Colonic mucosa (tissue), 4 donors: ENCODE measurements around the gene TOLLIP. TPM values are rescaled to one million over a fixed set of nuclear protein-coding genes. Genes with fewer than 3 reads are reported as not detected.

ENCODE experiments used
- DNase-seq: peaks from one replicate; pipeline ENCODE4 v3.0.0-alpha.2; 2020
- H3K27ac ChIP-seq: fragments of 200-600 bp; one replicate; pipeline ENCODE4 v1.8.0; 2021
- H3K27me3 ChIP-seq: fragments of 200-600 bp; one replicate; pipeline ENCODE4 v1.8.0; 2021
- H3K36me3 ChIP-seq: fragments of 200-600 bp; one replicate; pipeline ENCODE4 v1.8.0; 2021
- H3K4me1 ChIP-seq: fragments of 200-600 bp; one replicate; pipeline ENCODE4 v1.8.0; 2021; ENCODE audit warnings: mild to moderate bottlenecking
- H3K4me3 ChIP-seq: fragments of 200-600 bp; one replicate; pipeline ENCODE4 v1.8.0; 2021
- H3K9ac ChIP-seq, 2 donors: one replicate each; pipeline ENCODE4 v1.7.0; 2013; ENCODE audit warnings: control low read depth in 2 of 2, low read depth in 2 of 2, low read length in 2 of 2
- H3K9me3 ChIP-seq: fragments of 200-600 bp; one replicate; pipeline ENCODE4 v1.8.0; 2021
- CTCF ChIP-seq: fragments of 200-600 bp; IDR thresholded peaks from one replicate; pipeline ENCODE4 v1.8.0; 2022; ENCODE audit warnings: antibody characterized with exemption, mild to moderate bottlenecking
- intact Hi-C: fragments of 100-400 bp; cut with DNase I; formaldehyde crosslinking; loops from one replicate; pipeline ENCODE4 v1.14.1; 2022
- total RNA-seq, 2 donors: library from RNA; stranded (reverse); fragmentation: NEBNext Ultra II Directional in 1 of 2; extraction: Animal tissue kit (Norgen Biotek cat#: 25700) in 1 of 2; gene quantifications; one replicate each; pipeline ENCODE4 v1.2.1, GENCODE V29; 2021
- donor health status: healthy.
- donor health status: DM: no; HTN: no; CAD: no.
- donor health status: DM: no; HTN: no; CAD: no.

TOLLIP gene
- total RNA-seq, 2 donors from 2014 or later, result 49.8 to 59.7 TPM

GRCh38 chr11:1340111-1340510, 30.7 kb upstream of the TOLLIP start:
- H3K9ac ChIP-seq, result no peak overlapping the region
- no peak overlapping the region for H3K4me3 ChIP-seq
- H3K4me1 ChIP-seq, result peaks cover 10% of the 10 kb centered on the region
- intact Hi-C loops, result no loop called here
- no peaks in the 10 kb centered on the region for H3K9me3 ChIP-seq
- peak; percentile 9 for DNase-seq
- no peak overlapping the region for H3K27ac ChIP-seq
- H3K36me3 ChIP-seq, result no peaks in the 10 kb centered on the region
- no peak for TF ChIP-seq CTCF
- H3K27me3 ChIP-seq, result no peaks in the 10 kb centered on the region

- H3K4me3 ChIP-seq, result no peak overlapping the region
- no peaks in the 10 kb centered on the region for H3K9me3 ChIP-seq
- intact Hi-C loops, result no loop called here
- no peaks in the 10 kb centered on the region for H3K27me3 ChIP-seq
- H3K27ac ChIP-seq, result no peak overlapping the region
- H3K9ac ChIP-seq, result no peak overlapping the region
- peaks cover 12% of the 10 kb centered on the region for H3K4me1 ChIP-seq
- H3K36me3 ChIP-seq, result no peaks in the 10 kb centered on the region
- no peak for DNase-seq
- no peak for TF ChIP-seq CTCF
Measured at GRCh38 chr11:1339066-1339675, 29.7 kb upstream of the TOLLIP start.

- peaks cover 12% of the 10 kb centered on the region for H3K4me1 ChIP-seq
- no peak overlapping the region for H3K4me3 ChIP-seq
- H3K9ac ChIP-seq, result no peak overlapping the region
- H3K36me3 ChIP-seq, result no peaks in the 10 kb centered on the region
- no peak overlapping the region for H3K27ac ChIP-seq
- DNase-seq, result peak; percentile 18
- H3K27me3 ChIP-seq, result no peaks in the 10 kb centered on the region
- intact Hi-C loops, result no loop called here
- no peaks in the 10 kb centered on the region for H3K9me3 ChIP-seq
- no peak for TF ChIP-seq CTCF
Measured at GRCh38 chr11:1338201-1339065, 29.0 kb upstream of the TOLLIP start.

GRCh38 chr11:1337647-1338007, 28.2 kb upstream of the TOLLIP start:
- Histone ChIP-seq H3K4me1 (peaks cover 12% of the 10 kb centered on the region), H3K4me3 (no peak overlapping the region), H3K9me3 (no peaks in the 10 kb centered on the region), H3K27me3 (no peaks in the 10 kb centered on the region), H3K36me3 (no peaks in the 10 kb centered on the region), H3K9ac (no peak overlapping the region), H3K27ac (no peak overlapping the region)
- DNase-seq, result peak; percentile 19
- intact Hi-C loops, result no loop called here
- no peak for TF ChIP-seq CTCF

- no peak for TF ChIP-seq CTCF
- intact Hi-C loops, result no loop called here
- no peaks in the 10 kb centered on the region for H3K27me3 ChIP-seq
- H3K9me3 ChIP-seq, result no peaks in the 10 kb centered on the region
- H3K9ac ChIP-seq, result no peak overlapping the region
- peak; percentile 42 for DNase-seq
- peak overlapping the region; percentile 20 for H3K4me3 ChIP-seq
- H3K4me1 ChIP-seq, result peaks cover 12% of the 10 kb centered on the region
- H3K36me3 ChIP-seq, result no peaks in the 10 kb centered on the region
- H3K27ac ChIP-seq, result no peak overlapping the region
Measured at GRCh38 chr11:1336836-1337646, 27.6 kb upstream of the TOLLIP start.
